ENCODE results near the gene COL5A1.
A peak's percentile ranks its signal among the peaks of the same experiment; 100 is the strongest.
"Not testable (repeated sequence)": the region's sequence is repeated elsewhere in the genome, so short reads cannot be mapped to it uniquely, and the experiment has no call there.

Gene COL5A1

DNA sequence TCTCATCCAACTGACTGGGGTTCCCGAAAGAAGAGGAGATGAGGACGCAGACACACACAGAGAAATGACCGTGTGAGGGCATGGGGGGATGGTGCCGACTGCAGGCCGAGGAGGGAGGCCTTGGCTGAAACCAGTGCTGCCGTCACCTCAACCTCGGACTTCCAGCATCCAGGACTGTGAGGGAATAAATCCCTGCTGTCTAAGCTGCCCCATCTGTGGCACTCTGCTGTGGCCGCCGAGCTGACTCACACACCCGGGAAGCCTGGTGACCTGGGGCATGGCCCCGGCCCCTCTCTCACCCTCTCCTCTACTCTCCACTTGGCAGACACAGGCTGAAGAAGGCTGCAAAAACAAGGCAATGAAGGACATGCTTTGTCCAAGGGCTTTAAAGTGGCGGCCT, 4.4 kb upstream of the COL5A1 start:
- DNase-seq (ENCODE audit: low read depth, low spot score), result no peak
- H3K27ac ChIP-seq, result no peak overlapping the region

DNA sequence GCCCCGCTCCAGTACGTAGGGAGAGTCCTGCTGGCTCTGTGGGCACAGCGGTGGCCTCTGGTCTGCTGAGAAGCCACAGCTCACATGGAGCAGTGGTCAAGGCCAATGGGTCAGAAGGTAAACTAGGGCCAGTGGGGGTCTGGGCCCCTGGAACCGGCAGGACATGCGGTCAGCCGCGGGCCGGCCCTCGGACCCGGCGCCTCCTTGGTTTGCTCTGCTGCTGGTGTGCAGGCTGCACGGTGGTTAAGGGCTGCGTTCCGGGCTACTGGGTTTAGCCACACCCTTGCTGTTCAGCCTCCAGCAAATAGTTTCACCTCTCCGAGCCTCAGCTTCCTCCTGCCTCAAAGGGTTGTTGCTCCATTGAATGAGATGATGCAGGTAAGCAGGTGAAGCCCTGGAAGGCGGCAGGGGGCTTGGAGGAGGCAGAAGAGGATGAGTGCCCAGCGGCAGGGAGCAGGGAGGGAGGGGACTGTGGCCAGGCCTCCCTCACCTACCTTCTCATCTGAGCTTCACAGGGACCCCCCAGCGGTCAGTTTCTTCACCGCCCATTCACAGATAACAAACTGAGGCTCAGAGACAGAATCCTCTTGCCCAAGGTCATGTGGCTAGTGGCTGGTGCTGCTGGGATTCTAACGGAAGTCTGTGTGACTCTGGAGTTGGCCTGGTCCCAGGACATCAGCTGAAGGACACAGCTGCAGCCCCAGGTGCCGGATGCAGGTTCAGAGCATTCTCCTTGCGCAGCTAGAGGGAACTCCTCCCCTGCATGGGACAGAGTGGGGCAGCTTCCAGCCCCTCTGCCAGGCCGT, 3.7 kb upstream of the COL5A1 start:
- no peak overlapping the region for H3K27ac ChIP-seq
- no peak for DNase-seq (ENCODE audit: low read depth, low spot score)

DNA sequence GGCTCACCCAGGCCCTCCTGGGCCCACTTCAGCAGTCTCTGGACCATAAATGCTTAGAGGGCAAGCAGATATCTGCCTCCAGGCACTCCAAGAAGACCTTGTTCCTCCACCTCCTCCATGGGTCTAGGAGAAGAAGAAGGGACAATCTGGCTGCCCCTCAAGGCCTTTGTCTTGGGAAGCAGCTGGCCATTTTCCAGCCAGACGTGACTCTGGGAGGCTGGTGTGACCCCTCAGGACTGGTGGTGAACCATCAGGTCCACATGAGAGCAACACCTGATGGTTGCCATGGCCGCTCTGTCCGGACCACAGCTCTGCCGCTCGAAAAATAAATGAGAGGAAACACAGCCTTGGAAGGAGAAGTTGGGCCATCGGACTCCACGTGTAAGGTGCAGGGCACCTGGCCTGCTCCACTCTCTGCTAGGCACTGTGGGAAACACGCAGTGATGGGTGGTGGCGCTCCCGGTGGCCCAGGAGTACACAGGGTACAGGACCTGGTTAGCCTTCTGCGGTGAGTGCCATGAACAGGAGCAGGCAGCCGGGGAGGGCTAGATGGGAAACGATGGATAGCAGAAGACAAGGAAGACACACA, 3.0 kb upstream of the COL5A1 start:
- no peak for DNase-seq (ENCODE audit: low read depth, low spot score)
- H3K27ac ChIP-seq, result no peak overlapping the region

DNA sequence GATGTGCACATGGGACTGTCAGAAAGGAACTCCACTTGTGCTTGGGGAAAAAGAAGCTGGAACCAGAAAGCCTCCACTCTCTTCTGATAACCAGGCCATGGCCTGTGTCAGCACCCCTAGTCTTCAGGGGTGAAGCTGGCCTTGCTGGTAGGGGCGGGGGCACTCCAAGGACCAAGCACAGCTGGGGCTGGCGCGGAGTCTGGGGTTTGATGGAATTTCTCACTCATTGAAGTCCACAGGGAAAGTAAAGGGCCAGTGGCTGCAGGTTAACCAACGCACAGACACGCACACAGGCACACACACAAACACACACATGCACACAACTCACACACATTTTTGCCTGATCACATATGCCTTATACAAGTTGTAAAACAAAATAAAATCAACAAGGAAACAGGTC, 1.6 kb upstream of the COL5A1 start:
- no peak overlapping the region for H3K27ac ChIP-seq
- no peak for DNase-seq (ENCODE audit: low read depth, low spot score)

DNA sequence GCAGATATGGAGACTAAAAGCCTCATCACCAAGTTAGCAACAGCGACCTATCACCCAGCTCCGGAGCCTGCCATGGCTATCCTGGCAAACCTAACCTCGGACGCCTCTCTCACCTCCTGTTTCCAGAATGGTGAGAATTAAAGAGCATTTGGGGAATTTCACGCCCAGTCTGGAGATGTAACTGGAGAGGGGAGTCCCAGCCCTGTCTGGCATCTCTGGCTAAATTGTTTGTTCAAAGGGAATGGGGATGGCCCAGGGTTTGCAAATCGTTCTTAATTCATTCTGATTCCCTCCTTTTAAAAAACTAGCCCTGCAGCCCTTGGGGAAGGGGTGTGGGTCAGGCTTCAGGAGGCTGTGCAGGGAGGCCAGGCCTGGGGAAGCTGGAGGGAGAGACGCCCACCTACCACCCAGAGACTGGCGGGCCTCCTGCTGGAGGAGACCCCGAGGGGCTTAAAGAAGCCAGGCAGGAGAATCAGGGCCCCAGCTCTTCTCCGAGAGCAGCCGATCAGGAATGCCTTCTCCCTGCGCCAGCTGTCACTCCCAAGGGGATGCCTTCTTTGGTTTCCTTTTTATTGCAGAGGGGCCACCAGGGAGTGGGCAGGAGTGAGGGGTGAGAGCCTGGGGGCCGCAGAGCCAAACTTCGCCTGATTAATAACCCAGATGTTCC, 964 bp upstream of the COL5A1 start:
- DNase-seq (ENCODE audit: low read depth, low spot score), result no peak
- no peak overlapping the region for H3K27ac ChIP-seq

DNA sequence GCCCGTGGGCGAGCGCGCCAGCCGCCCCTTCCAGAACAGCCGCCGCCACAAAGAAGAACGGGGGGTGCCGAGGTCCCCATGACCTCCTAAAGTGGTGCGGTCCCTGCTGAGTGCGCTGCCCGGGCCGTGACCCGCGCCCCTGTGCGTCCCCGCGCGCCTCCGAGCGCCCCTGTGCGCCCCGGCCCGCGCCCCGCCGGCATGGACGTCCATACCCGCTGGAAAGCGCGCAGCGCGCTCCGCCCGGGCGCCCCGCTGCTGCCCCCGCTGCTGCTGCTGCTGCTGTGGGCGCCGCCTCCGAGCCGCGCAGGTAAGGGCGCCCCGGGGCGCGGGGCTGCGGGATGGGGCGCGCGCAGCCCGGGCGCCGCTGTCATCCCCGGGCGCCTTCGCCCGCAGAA, 384 bp downstream of the COL5A1 start:
- no peak for DNase-seq (ENCODE audit: low read depth, low spot score)
- H3K27ac ChIP-seq, result no peak overlapping the region

DNA sequence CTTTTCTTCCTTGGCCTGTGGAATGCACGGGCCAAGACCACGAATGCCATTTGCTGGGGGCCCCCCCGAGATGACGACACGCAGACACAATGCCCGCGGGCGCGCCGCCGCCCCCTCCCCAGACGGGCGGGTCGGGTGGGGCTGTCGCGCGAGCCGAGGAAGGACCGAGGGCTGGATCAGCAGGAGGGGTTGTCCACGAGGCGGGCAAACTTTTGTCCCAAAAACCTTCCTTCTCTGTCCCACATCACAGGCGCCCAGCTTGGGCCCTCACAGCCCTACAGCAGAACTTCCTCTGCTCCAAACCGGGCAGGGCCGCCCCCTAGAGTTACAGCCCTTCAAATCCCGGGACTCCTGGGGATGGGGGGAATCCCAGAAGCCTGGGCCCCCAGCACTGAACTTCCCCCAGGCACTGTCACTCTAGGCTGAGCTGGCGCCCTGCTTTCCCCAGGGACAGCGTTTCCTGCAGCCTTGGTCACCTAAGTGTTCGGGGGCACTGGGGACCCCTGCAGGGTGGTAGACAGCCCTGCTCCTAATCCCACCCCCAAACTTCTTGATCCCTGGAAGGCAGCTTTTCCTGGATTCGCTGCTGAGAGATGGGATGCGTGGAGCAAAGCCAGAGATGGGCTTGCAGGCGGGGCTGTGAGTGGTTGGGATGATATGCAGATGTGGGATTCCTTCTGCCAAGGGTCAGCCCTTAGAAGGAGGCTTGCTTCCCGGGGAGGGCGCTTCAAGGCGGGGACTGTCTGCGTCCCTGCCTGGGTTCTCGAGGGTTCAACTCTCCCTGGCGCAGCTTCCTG, 980 bp downstream of the COL5A1 start:
- H3K27ac ChIP-seq, result no peak overlapping the region
- DNase-seq (ENCODE audit: low read depth, low spot score), result no peak

DNA sequence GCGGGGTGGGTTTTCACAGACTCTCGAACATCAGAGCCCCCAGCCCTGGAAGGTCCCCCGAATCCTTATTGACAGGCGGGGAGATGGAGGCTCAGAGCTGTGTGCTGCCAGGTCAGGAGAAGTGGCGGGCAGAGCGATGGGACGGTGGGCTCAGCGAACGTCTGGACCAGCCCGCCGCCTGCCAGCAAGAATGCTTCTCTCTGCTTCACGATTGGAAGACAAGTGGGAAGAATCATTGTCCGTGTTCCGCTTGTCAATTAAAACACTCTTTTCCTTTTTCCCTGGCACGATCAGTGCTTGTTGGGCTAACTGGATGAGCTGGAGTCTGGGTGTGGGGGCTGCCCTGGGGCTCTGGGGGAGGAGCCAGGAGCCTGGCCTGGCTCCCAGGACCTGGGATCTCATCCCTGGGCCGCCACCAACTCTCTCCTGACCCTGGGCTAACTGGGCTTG, 1.6 kb downstream of the COL5A1 start:
- DNase-seq (ENCODE audit: low read depth, low spot score), result no peak

DNA sequence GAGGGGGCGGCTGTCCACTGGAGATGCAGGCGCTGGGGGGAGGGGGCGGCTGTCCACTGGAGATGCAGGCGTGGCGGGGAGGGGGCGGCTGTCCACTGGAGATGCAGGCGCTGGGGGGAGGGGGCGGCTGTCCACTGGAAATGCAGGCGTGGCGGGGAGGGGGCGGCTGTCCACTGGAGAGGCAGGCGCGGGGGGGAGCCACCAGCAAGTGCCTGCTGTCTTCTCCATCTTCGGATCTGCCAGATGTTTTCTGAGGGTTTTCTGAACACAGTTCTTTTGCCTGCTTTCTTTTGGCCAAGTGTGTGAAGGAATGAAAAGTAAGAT, 2.8 kb downstream of the COL5A1 start:
- DNase-seq (ENCODE audit: low read depth, low spot score); H3K27ac ChIP-seq: not testable (repeated sequence)

More for the DNA sequence above, 1.6 kb downstream of the COL5A1 start:
- no peak overlapping the region for H3K27ac ChIP-seq

DNA sequence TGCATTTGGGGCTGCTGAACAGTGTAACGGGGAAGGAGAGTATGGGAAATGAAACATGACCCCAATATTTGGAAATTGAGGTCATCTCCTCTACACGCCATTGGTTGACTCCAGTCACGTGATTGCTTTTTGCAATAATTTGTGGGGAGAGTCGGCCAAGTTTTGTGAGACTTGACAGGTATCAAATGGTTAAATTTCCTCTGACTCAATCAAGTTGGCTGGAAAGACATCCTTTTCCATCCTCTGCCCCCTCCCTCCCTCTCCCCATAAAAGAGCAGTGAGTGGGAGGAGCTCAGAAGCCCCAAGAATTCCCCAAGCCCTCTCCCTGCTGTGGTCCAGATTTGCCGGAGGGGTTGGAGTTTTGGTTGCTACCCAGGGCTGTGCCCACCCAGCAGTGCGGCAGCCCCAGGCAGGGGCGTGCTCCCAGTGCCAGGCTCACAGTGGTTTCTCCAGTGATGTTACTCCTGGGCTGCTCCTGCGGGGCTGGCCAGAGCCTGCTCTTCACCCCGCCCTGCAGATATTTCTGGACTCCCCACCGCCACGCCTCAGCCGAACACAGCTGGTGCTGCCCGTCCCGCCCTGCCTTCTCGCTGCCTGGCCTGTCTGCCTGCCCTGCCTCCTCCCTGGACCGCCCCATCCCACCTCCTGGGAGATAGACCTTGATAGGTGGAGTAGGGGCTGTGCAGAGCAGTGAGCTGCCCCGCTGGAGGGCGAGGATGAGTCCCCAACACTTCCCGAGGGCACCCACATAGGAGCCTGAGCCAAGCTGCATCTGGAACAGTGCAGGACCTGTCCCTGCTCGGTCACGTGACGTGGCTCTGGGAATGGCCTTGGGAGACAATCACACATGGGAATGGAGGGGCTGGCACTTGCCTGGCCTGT, 3.4 kb downstream of the COL5A1 start:
- peak overlapping the region; percentile 22 for H3K27ac ChIP-seq
- DNase-seq (ENCODE audit: low read depth, low spot score), result peak; percentile 73

DNA sequence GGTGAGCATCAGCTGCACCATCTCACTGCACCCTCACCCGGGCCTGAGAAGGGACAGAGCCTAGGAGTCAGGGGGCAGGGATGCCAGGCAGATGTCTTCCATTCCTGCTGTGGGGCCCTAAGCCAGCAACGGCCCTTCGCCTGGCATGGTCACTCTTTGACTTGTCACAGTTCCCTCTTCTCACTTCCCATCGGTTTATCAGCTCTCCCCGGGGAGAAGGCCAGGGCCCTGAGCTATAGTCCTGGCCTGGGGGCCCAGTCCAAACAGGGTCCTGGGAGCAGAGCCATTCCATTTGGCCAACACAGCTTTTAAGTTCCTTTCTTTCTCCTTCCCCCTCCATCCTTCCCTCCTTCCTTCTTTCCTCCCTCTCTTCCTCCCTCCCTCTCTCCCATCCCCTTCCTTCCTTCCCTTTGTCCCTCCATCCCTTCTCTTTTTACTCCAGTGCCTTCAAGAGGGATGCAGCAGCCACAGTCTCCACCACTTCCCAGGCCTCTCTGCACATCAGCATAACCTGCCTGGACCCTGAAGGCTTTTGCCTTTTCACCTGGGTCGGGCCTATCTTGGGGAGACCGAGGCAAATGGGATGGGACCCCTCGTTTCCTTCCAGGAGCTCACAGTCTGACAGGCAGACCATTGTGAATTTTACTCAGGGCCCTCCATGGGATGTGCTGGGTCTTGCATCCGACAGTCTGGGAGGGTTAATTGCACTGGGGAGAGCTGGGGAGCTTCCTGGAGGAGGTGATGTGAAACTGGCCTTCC, 4.2 kb downstream of the COL5A1 start:
- no peak overlapping the region for H3K27ac ChIP-seq
- no peak for DNase-seq (ENCODE audit: low read depth, low spot score)

DNA sequence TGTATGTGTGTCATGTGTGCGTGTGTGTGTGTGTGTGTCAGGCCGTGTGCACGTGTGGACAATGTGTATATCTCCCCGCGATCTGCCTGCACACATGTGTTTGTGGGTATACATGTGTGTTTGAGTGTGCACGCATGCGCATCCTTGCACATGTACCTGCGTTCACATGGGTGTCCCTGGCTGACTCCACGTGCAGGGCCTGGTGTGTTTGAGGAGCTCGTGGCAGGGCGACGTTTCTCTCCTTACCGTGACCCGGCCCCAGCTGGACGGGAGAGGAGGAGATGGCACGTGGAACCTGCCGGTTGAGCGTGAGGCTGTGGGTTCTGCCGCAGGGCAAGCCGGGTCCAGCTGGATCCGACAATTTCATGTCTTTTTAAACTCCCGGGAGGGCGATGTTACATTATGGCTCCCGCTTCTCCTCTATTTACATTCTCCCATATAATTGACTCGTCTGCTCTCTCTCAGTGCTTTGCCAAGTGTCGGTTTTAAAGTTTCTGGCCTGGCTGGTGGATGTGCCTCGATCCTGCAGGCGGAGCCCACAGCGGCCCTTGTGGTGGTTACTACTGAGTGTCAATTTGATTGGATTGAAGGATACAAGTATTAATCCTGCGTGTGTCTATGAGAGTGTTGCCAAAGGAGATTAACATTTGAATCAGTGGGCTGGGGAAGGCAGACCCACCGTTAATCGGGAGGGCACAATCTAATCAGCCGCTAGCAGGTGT, 5.9 kb downstream of the COL5A1 start:
- no peak overlapping the region for H3K27ac ChIP-seq
- DNase-seq (ENCODE audit: low read depth, low spot score), result no peak

DNA sequence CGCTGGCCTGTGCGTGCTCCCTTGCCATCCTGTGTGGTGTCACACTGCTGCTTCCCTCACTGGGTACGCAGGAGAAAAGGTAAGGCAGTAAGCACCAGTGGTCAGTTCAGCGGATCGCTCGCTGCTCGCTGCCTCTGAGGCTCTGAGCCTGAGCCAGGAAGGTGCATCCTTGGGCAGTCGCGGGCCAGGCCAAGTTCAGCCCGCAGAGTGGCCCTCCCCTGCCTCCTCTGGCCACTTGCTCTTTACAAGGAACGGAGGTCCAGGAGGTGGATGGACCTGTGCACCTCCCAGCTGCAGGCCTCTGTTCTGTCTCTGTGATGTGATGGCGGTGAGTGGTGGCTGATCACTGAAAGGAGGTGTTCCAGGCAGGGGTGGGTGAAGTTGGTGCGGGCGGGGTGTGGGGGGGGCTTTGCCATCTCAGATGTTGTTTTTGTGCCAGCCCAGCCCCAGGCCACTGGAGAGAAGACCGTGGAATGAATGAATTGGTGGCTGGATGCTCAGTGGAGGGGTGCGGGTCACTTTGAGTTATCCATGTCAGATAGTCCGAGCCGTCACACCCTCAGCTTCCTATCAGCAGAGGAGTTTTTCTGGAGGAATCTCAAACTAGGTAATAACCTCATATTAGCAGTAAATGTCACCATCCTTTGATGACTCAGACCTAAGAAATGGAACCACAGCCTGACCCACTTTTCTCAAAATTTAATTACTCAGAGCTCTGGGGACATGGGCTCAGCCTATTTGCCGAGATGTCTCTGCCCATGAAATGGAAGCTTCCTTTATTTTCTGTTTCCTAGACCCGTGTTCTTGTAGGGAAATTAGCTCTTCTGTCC, 7.3 kb downstream of the COL5A1 start:
- no peak overlapping the region for H3K27ac ChIP-seq
- no peak for DNase-seq (ENCODE audit: low read depth, low spot score)

DNA sequence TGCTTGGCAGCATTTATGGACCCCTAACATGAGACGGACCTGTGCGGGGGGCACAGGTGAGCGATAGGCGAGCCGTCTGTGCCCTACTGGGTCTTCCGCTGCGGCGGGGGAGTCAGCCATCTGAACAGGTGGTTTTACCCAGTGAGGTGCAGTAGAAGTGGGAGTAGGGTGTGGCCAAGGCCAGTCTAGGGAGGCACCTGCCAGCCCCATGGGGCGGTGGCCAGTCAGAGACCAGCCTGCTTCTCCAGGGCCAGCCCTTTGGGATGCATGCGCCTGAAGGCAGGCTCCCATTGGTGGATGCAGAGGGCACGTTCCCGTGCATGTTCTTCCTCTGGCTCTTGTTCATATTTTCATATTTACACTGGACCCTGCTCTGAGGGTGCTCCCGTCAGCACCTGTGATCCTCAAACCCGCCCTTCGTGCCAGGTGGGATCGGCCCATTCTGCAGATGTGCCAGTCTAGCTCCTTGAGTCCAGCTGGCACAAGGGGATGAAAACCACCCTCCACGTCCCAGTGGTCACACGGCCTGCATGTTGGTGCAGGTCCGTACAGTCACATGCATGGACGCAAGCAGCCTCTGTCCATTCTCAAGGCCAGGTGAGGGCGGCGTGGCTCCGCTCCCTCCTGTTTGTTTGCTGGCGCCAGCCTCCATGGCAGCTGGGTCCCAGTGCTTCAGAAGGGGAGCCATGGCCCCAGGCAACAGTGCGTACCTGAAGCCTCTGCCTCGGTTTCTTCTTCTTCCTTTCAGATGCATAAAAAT, 9.0 kb downstream of the COL5A1 start:
- no peak for DNase-seq (ENCODE audit: low read depth, low spot score)

DNA sequence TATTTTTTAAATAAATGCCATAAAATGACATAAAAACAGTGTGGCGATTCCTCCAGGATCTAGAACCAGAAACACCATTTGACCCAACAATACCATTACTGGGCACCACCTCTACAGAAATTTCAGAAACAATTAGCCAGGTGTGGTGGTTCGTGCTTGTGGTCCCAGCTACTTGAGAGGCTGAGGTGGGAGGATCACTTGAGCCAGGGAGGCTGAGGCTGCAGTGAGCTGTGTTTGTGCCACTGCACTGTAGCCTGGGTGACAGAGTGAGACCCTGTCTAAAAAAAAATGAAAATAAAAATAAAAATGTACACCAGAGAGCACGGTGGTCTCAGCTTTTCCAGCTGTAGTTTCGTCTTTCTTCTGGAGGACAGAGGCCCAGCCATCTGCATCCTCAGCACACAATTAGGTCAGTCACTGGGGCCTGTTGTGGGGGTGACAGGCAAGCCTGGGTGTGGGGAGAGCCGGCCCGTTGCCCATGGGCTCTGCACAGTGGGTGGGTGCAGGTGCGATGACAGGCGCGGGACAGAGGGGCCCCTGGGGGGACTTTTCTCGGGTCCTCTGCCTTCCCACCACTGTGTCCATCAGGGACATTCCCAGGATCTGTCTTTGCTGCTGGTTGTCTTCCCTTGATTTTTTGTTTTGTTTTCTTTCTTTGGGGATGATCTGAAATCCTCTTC, 9.8 kb downstream of the COL5A1 start:
- no peak for DNase-seq (ENCODE audit: low read depth, low spot score)
- no peak overlapping the region for H3K27ac ChIP-seq

More for the DNA sequence above, 9.0 kb downstream of the COL5A1 start:
- H3K27ac ChIP-seq, result no peak overlapping the region
